Measurements from ENCODE around the gene TMEM18. TPM values are rescaled to one million over a fixed set of nuclear protein-coding genes. Genes with fewer than 3 reads are reported as not detected.

The TMEM18 gene
- total RNA-seq, 1 experiment from 2014 or later: 30.7 TPM

- peaks cover 3% of the 10 kb centered on the region; the same call in 1 of the 2 replicates for H3K4me1 ChIP-seq (ENCODE audit: insufficient read depth, low read length)
- H4K20me1 ChIP-seq (ENCODE audit: control insufficient read depth, insufficient read depth, insufficient read length): no peaks in the 10 kb centered on the region
- H3K27ac Mint-ChIP-seq: no peak overlapping the region
- no peak overlapping the region for H3K14ac ChIP-seq (ENCODE audit: insufficient read depth, low read length)
- H3K23ac ChIP-seq (ENCODE audit: insufficient read length, low read depth, low read length): no peak overlapping the region
- no peak for TF ChIP-seq CTCF (conservative IDR thresholded peaks at IDR 0.05)
- no peaks in the 10 kb centered on the region for H3K9me3 ChIP-seq (ENCODE audit: control insufficient read depth, low read depth, low read length)
- H3K27me3 Mint-ChIP-seq (ENCODE audit: low read depth): peaks cover 1% of the 10 kb centered on the region; the same call in 1 of the 2 replicates
- H2AK5ac ChIP-seq (ENCODE audit: insufficient read length, low read length): no peak overlapping the region
- H3K4me2 ChIP-seq (ENCODE audit: insufficient read depth, insufficient read length, low read length): no peak overlapping the region
- H3K9ac ChIP-seq (ENCODE audit: extremely low read depth, insufficient read length, low read length): no peak overlapping the region
- H3K27ac ChIP-seq (ENCODE audit: insufficient read length, low read depth, low read length): no peak overlapping the region
- no peak overlapping the region for H3K18ac ChIP-seq (ENCODE audit: insufficient read length, low read depth, low read length)
- H3K79me2 ChIP-seq (ENCODE audit: insufficient read depth, low read length): no peaks in the 10 kb centered on the region
- no peak for DNase-seq
- no peaks in the 10 kb centered on the region for H3K27me3 ChIP-seq (ENCODE audit: insufficient read depth, low read length)
- peaks cover 24 to 26% of the 10 kb centered on the region in 2 experiments for H3K4me1 Mint-ChIP-seq
- no peaks in the 10 kb centered on the region; a peak in 2 of 5 replicates for H3K9me3 Mint-ChIP-seq
- no peak overlapping the region for H2BK120ac ChIP-seq (ENCODE audit: low read depth, low read length, poor library complexity, severe bottlenecking)
- no peaks in the 10 kb centered on the region for H3K79me1 ChIP-seq (ENCODE audit: insufficient read depth, low read depth, low read length, poor library complexity, severe bottlenecking)
- H2BK5ac ChIP-seq (ENCODE audit: insufficient read length, low read length): no peak overlapping the region
- no peak overlapping the region for H2BK15ac ChIP-seq (ENCODE audit: low read depth, low read length)
- H3K36me3 Mint-ChIP-seq (ENCODE audit: insufficient read depth in 1 of 3, low read depth in 3 of 3): no peaks in the 10 kb centered on the region
- WGBS (ENCODE audit: extremely low coverage, insufficient read length, low lambda C conversion rate): no CpG with 5 or more reads among the region's 5 CpGs
- H2AFZ ChIP-seq (ENCODE audit: low read length): no peak overlapping the region
- H3T11ph ChIP-seq (ENCODE audit: low read length): no peak overlapping the region
- H4K5ac ChIP-seq (ENCODE audit: insufficient read length, low read depth, low read length): no peak overlapping the region
- no peaks in the 10 kb centered on the region for H3K23me2 ChIP-seq (ENCODE audit: insufficient read length, low read depth, low read length, poor library complexity, severe bottlenecking)
- H2BK12ac ChIP-seq (ENCODE audit: insufficient read length, low read depth, low read length): no peak overlapping the region
- H4K8ac ChIP-seq (replicated peaks; ENCODE audit: insufficient read length, low read depth, low read length): no peak overlapping the region
- H3K4ac ChIP-seq (ENCODE audit: low read depth, low read length): no peak overlapping the region
- H4K91ac ChIP-seq (ENCODE audit: insufficient read length, low read depth, low read length): no peak overlapping the region
- H3K4me3 Mint-ChIP-seq: no peak overlapping the region
- H2BK20ac ChIP-seq (ENCODE audit: low read depth, low read length, poor library complexity, severe bottlenecking): no peak overlapping the region
- H3K56ac ChIP-seq (ENCODE audit: insufficient read length, low read depth, low read length): no peak overlapping the region
Observed at GRCh38 chr2:717661-718060, 40.5 kb upstream of the TMEM18 start.
